ENCODE data around the gene TTC39A.
"Not testable (repeated sequence)": the region's sequence is repeated elsewhere in the genome, so short reads cannot be mapped to it uniquely, and the experiment has no call there.

TTC39A gene

GRCh38 chr1:51341876-51342496 lies 11.6 kb upstream of the TTC39A start:
- DNase-seq (ENCODE audit: low read depth), result no peak

GRCh38 chr1:51340380-51340779 lies 10.0 kb upstream of the TTC39A start:
- H3K4me3 ChIP-seq (ENCODE audit: low read depth, low read length), result no peak overlapping the region
- no peak for DNase-seq (ENCODE audit: low read depth)

More at GRCh38 chr1:51341876-51342496, 11.6 kb upstream of the TTC39A start:
- no peak overlapping the region for H3K4me3 ChIP-seq (ENCODE audit: low read depth, low read length)

GRCh38 chr1:51336711-51337110 lies 6.3 kb upstream of the TTC39A start:
- no peak for DNase-seq (ENCODE audit: low read depth)
- H3K4me3 ChIP-seq (ENCODE audit: low read depth, low read length), result no peak overlapping the region

GRCh38 chr1:51336004-51336403 lies 5.6 kb upstream of the TTC39A start:
- H3K4me3 ChIP-seq (ENCODE audit: low read depth, low read length), result no peak overlapping the region
- DNase-seq (ENCODE audit: low read depth), result no peak

- DNase-seq (ENCODE audit: low read depth), result no peak
- H3K4me3 ChIP-seq (ENCODE audit: low read depth, low read length), result no peak overlapping the region
Measured at GRCh38 chr1:51331206-51332100, 1.1 kb upstream of the TTC39A start.

DNA sequence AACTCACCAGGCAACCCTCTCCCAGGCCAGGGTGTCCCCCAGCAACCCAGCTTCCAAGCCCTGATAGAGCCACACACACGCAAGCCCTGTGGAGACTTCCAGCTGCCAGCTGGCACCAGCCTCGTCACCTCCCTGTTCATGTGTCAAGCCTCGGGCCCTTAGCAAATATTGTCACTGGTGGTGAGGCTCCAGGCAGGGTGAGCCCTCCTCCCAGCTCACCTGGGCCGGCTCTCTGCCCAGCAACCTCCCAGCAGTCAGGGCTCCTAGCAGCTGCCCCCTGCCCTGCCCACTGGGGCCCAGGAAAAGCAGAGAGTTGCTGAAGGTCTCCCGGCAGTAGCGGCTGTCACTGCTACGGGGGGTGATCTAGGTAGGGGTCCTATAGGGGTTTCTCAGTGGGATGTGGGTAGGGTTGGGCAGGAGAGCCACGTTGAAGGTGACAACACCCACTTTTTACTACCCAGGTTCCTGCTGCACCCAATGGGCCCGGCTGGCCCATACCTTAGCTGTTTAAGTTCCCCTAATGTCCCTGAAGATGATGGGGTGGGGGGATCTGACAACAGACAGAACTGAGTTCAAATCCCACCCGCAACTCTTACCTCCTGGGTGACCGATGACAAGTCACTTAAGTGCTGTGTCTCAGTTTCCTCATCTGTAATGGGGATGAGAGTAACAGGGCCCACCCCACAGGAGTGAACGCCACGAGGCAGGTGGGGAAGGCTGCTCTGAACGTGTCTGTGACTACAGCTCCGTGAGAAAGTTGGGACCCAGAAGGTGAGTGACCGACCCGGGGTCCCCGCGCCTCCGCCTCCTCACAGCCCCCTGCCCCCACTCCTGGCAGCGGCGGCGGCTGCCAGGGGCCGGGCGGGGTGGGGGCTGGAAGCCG lies 678 bp downstream of the TTC39A start:
- H3K4me3 ChIP-seq (ENCODE audit: low read depth, low read length), result peak overlapping the region; percentile 6
- no peak for DNase-seq (ENCODE audit: low read depth)

DNA sequence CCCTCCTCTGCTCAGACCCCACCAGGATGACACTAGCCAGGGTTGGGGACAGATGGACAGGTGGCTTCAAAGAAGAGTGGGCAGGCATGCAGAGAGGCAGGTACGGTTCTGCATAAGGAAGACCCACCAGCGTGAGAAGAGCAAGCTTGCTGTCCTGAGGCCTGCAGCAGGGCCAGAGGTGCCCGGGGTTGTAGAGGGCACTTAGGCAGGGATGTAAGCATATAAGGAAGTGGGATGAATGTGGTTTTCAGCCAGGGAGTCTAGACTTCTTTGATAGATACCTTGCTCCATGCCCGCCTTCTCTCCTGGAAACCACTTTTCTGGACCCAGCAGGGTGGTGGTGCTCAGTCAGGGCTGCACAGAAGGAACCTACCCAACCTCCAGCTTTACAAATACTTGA lies 1.4 kb downstream of the TTC39A start:
- no peak overlapping the region for H3K4me3 ChIP-seq (ENCODE audit: low read depth, low read length)

GRCh38 chr1:51328279-51328678 lies 2.1 kb downstream of the TTC39A start:
- DNase-seq (ENCODE audit: low read depth), result no peak

More for the DNA sequence above, 1.4 kb downstream of the TTC39A start:
- DNase-seq (ENCODE audit: low read depth), result no peak

DNA sequence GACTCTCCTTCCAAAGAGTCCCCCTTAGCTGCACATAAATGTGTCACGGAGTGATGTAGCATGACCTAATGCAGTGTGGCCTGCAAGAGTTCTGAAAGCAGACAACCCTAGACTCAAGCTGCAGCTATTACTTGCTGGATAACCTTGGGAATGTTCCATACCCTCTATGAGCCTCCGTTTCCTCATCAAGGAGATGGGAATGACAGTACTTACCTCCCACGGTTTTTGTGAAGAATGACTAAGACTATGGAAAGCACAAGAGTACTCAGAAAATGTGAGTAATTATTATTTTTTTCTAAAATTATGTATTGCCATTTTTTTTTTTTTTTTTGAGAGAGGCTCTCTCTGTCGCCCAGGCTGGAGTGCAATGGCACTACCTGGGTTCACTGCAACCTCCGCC lies 3.0 kb downstream of the TTC39A start:
- H3K4me3 ChIP-seq (ENCODE audit: low read depth, low read length), result no peak overlapping the region
- no peak for DNase-seq (ENCODE audit: low read depth)

More at GRCh38 chr1:51328279-51328678, 2.1 kb downstream of the TTC39A start:
- H3K4me3 ChIP-seq (ENCODE audit: low read depth, low read length), result no peak overlapping the region

DNA sequence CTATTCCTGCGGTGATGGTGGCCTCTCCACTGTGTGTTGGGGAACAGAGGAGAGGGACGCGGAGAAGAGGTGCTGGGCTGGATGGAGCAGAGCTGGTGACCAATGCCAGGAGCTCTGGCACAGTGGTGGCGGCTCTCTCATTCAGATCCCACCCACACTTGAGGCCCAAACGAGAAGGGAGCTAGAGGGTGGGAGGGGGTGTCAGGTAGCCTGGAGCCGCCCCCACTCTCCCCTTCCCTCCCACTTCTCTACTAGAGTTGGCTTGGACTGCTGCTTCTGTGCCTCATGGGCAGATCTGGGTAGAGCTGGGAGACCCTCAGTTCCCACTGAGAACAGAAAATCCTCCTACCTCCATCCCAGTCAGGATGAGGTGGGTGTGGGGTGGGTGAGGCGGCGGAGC lies 3.5 kb downstream of the TTC39A start:
- DNase-seq (ENCODE audit: low read depth), result no peak

DNA sequence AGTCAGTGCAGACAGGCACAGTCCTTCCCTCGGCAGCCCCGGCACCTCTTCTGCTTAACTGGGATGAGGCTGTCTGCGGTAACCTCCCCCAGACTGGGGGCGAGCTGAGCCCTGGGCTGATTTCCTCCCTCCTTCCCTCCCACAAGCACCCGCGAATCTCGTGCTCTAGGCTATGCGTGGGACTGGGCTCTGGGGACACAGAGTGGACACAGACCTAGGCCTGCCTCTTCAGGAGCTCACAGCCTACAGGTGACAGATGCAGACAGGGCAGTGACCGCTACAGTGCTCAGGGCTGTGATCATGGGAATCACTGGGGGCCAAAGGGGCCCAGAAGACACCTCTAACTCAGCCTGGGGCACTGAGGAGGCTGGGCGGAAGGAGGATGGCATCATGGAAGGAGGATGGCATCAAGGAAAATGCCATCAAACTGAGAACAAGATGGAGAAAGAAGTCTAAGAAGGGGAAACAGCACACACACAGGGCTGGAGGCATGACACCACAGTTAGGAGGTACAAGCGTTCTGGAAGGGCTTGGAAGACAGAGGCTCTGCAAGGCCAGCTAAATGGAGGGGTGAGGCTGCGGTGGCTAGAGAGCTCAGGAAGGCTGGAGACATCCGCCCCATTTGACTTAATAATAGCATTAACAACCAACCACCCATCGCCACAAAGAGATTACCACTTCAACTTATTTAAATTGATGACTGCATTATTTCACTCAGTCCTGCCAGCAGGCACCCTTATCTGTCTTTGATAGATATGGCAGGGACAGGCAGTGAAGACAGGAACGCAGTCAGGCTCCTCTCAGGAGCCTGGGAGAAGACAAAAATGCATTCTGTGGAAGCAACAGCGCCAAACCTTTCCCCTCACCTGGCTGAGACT lies 4.2 kb downstream of the TTC39A start:
- no peak for DNase-seq (ENCODE audit: low read depth)

More for the DNA sequence above, 3.5 kb downstream of the TTC39A start:
- H3K4me3 ChIP-seq (ENCODE audit: low read depth, low read length), result no peak overlapping the region

DNA sequence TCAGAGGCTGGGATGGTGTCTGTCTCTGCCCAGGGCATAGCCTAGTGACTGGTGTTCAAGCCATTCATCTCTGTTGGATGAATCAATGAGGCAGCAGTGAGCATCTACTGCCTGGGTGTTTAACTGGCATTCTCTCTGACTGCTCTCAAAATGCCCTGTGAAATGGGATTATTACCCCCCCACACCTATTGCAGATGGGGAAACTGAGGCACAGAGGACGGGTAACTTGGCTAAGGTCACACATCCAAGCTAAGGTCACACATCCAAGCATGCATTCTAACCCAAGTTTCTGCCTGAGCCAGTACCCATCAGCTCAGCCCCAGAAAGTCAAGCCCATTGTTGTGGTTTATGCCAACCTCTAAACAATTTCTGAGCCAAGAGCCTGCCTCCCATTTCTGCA lies 5.0 kb downstream of the TTC39A start:
- DNase-seq (ENCODE audit: low read depth), result no peak

More for the DNA sequence above, 4.2 kb downstream of the TTC39A start:
- H3K4me3 ChIP-seq (ENCODE audit: low read depth, low read length), result no peak overlapping the region

GRCh38 chr1:51325011-51325385 lies 5.4 kb downstream of the TTC39A start:
- DNase-seq (ENCODE audit: low read depth); H3K4me3 ChIP-seq (ENCODE audit: low read depth, low read length): not testable (repeated sequence)

More for the DNA sequence above, 5.0 kb downstream of the TTC39A start:
- H3K4me3 ChIP-seq (ENCODE audit: low read depth, low read length), result no peak overlapping the region

GRCh38 chr1:51324251-51325010 lies 5.9 kb downstream of the TTC39A start:
- DNase-seq (ENCODE audit: low read depth), result no peak
- no peak overlapping the region for H3K4me3 ChIP-seq (ENCODE audit: low read depth, low read length)

- no peak for DNase-seq (ENCODE audit: low read depth)
- H3K4me3 ChIP-seq (ENCODE audit: low read depth, low read length), result no peak overlapping the region
Measured at GRCh38 chr1:51323778-51324177, 6.6 kb downstream of the TTC39A start.

GRCh38 chr1:51322417-51323101 lies 7.8 kb downstream of the TTC39A start:
- H3K4me3 ChIP-seq (ENCODE audit: low read depth, low read length), result no peak overlapping the region

DNA sequence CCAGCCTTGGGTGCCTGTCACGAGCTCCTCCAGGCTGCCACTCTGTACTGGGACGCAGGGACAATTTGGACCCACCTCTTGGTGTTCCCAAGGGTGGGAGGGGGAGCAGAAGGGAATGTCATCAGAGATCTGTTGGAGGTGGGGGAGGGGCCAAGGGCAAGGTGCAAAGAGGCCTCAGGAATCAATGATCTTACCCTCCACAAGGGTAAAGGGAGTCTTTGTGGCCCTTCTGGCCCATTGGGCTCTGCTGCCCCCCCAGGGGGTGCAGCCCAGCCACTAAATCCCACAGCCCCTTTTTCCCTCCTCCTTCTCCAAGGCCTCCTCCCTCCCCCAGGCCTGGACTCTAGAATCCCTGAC lies 8.5 kb downstream of the TTC39A start:
- no peak for DNase-seq (ENCODE audit: low read depth)
- H3K4me3 ChIP-seq (ENCODE audit: low read depth, low read length), result no peak overlapping the region

More at GRCh38 chr1:51322417-51323101, 7.8 kb downstream of the TTC39A start:
- no peak for DNase-seq (ENCODE audit: low read depth)

Data from skeletal muscle cell (primary cell).